OCI-LY7 (cell line): ENCODE measurements around the gene HSP90B1.

Experiments
- EZH2phosphoT487 ChIP-seq: fragments of 200-600 bp; sonication (generic); IDR thresholded peaks from 2 replicates; pipeline ENCODE4 v1.6.1; 2018; ENCODE audit warnings: low read depth, borderline replicate concordance, mild to moderate bottlenecking, mixed run types, antibody characterized with exemption, low read length, moderate library complexity, mixed read lengths
- TF ChIP-seq, protein P1 (sequence below): fragments of 200-600 bp; sonication (generic); conservative IDR thresholded peaks from 2 replicates; pipeline ENCODE4 v1.5.1; 2014; ENCODE audit warnings: mild to moderate bottlenecking, antibody characterized with exemption, low read length, moderate library complexity, mixed read lengths

DNA sequence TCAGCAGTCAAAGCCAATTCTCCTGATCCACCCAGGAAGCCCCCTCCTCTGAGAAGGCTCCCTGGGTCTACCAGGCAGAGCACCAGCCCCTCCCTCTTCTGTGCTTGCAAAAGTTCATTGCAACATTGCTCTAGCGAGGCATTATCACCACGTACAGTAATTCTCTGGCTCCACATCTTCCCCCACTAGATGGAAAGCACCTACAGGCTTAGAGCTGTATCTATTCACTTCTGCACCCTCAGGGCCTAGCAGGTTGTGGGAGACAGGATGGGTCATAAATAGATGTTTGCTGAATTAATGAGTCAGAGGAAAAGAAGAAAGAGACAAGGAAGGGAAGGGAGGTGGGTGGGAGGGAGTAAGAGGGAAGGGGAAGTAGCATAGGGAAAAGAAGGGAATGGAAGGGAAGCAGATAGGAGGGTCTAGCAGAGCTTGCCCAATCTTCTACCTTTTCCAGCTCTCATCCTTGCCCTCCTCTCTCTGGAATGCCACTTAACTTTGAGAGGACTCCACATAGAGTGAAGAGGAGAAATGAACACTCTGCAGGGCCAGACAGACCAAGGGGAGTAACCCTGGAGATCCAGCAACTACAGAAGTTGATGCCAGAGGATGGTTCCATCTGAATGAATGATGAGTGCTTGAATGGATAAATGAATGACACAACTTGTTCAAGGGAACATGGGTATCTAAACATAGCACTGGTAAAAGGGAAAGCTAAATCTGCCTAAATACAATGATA lies 47.2 kb upstream of the HSP90B1 start:
- TF ChIP-seq, protein P1, sequence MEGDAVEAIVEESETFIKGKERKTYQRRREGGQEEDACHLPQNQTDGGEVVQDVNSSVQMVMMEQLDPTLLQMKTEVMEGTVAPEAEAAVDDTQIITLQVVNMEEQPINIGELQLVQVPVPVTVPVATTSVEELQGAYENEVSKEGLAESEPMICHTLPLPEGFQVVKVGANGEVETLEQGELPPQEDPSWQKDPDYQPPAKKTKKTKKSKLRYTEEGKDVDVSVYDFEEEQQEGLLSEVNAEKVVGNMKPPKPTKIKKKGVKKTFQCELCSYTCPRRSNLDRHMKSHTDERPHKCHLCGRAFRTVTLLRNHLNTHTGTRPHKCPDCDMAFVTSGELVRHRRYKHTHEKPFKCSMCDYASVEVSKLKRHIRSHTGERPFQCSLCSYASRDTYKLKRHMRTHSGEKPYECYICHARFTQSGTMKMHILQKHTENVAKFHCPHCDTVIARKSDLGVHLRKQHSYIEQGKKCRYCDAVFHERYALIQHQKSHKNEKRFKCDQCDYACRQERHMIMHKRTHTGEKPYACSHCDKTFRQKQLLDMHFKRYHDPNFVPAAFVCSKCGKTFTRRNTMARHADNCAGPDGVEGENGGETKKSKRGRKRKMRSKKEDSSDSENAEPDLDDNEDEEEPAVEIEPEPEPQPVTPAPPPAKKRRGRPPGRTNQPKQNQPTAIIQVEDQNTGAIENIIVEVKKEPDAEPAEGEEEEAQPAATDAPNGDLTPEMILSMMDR = no peak
- no peak for TF ChIP-seq EZH2phosphoT487
